ENCODE results near the gene LRRC56. TPM values are rescaled to one million over a fixed set of nuclear protein-coding genes. Genes with fewer than 3 reads are reported as not detected.

The LRRC56 gene
- total and polyA plus RNA-seq, 2 of the 13 experiments (the other 11 are each of a cell fraction or from before 2014, with no cell fraction given), result 0.11 to 0.29 TPM

GRCh38 chr11:550021-550745 is 12.9 kb downstream of the LRRC56 start (continued):
- TF ChIP-seq MNT (IDR thresholded peaks at IDR 0.05), result peak; percentile 98
- no peak for TF ChIP-seq SOX13 (IDR thresholded peaks at IDR 0.05)
- TF ChIP-seq SOX13 (CRISPR knock-in tag; conservative IDR thresholded peaks at IDR 0.05 in 1 of 2, IDR thresholded peaks at IDR 0.05 in 1 of 2), result no peak
- no peak for TF ChIP-seq ZBTB38 (CRISPR knock-in tag; IDR thresholded peaks at IDR 0.05)
- no peak for TF ChIP-seq LRRFIP1 (CRISPR knock-in tag; conservative IDR thresholded peaks at IDR 0.05)

GRCh38 chr11:550746-551085 is 13.4 kb downstream of the LRRC56 start:
- Histone ChIP-seq H3K4me2 (ENCODE audit: low read depth, low read length) (no peak overlapping the region), H3K4me1 (ENCODE audit: insufficient read depth, low read length) (peaks cover 54% of the 10 kb centered on the region), H3K9ac (ENCODE audit: insufficient read depth, low read depth, low read length) (no peak overlapping the region), H3K27ac (ENCODE audit: extremely low read length, insufficient read depth, low read length) (no peak overlapping the region), H3K27me3 (ENCODE audit: control insufficient read depth in 1 of 2, insufficient read depth in 2 of 2, low read length in 2 of 2) (peaks cover 11 to 31% of the 10 kb centered on the region in 2 experiments), H4K20me1 (ENCODE audit: insufficient read depth, low read length) (no peaks in the 10 kb centered on the region), H3K36me3 (replicated peaks in 1 of 2; ENCODE audit: control insufficient read depth in 1 of 2, insufficient read depth in 2 of 2, low read length in 2 of 2) (no peaks in the 10 kb centered on the region), H3K79me2 (ENCODE audit: insufficient read depth, low read length) (no peaks in the 10 kb centered on the region), H3K4me3 (replicated peaks in 1 of 3; ENCODE audit: insufficient read depth in 1 of 3, low read depth in 2 of 3, low read length in 3 of 3) (no peak overlapping the region; a peak in 1 of 6 replicates), H2AFZ (ENCODE audit: low read length) (no peak overlapping the region), H3K9me3 (ENCODE audit: low read length) (no peaks in the 10 kb centered on the region)
- intact Hi-C loops (cut with micrococcal nuclease; ENCODE audit: unreplicated experiment), result loop anchor here (10.0 kb wide), 1 partner anchor 64 kb away; the partner anchor contains the start of gene IRF7
- in situ Hi-C loops (cut with HindIII; ENCODE audit: extremely low pct_ligation_motif_present, low pct_unique_long_range_greater_than_20kb), result loop anchor here (10.0 kb wide), 1 partner anchor 74 kb away; the partner anchor contains the start of genes CDHR5 and SCT
- no TSS peak for BruUV-seq (replicated peaks)
- ChIA-PET POLR2A (interaction anchor here (0.6 to 1.5 kb wide), 4 partner anchors 9 to 37 kb away, joined by 3 to 5 read pairs (median 4); partner anchors contain the start of gene PHRF1), CTCF (ENCODE audit: low intra/inter-chr PET ratio, low total read pairs) (no interaction called here)
- WGBS (ENCODE audit: low lambda C conversion rate), result 0% methylated on average over 1 of the region's 5 CpGs
- ATAC-seq (peak; percentile 1; the same call in 1 of the 3 replicates), DNase-seq (ENCODE audit: low spot score) (no peak), FAIRE-seq (no peak)
- no peak for TF ChIP-seq ZNF7 (CRISPR knock-in tag; IDR thresholded peaks at IDR 0.05)
- TF ChIP-seq ZNF563 (CRISPR knock-in tag; IDR thresholded peaks at IDR 0.05), result no peak
- TF ChIP-seq HDAC1 (CRISPR knock-in tag; IDR thresholded peaks at IDR 0.05), result 0 out of 2 replicates have a peak, but pooled peaks have one; percentile 12
- TF ChIP-seq ZBTB38 (CRISPR knock-in tag; IDR thresholded peaks at IDR 0.05), result no peak
- TF ChIP-seq NFYB (CRISPR knock-in tag; IDR thresholded peaks at IDR 0.05), result no peak
- no peak for TF ChIP-seq ZNF639 (CRISPR knock-in tag; conservative IDR thresholded peaks at IDR 0.05)
- no peak for TF ChIP-seq THAP9 (CRISPR knock-in tag; IDR thresholded peaks at IDR 0.05; ENCODE audit: borderline replicate concordance)
- 0 out of 2 replicates have a peak, but pooled peaks have one; percentile 28 for TF ChIP-seq KDM5B (CRISPR knock-in tag; IDR thresholded peaks at IDR 0.05; ENCODE audit: borderline replicate concordance)
- no peak for TF ChIP-seq ZNF883 (CRISPR knock-in tag; IDR thresholded peaks at IDR 0.05; ENCODE audit: not compliant biosample characterization)
